Mesendoderm (in vitro differentiated cells): ENCODE results near the gene ZFP1.
"Not testable (repeated sequence)": the region's sequence is repeated elsewhere in the genome, so short reads cannot be mapped to it uniquely, and the experiment has no call there.

Experiments
- DNase-seq: peaks from one replicate; pipeline ENCODE4 v3.0.0; 2013
- H2AK5ac ChIP-seq: 2 replicates; pipeline ENCODE4 v1.6.1; 2013; ENCODE audit warnings: low read length, inconsistent platforms
- H2BK120ac ChIP-seq: 2 replicates; pipeline ENCODE4 v1.6.1; 2013; ENCODE audit warnings: low read depth, mild to moderate bottlenecking, low read length, moderate library complexity, mixed read lengths
- H2BK15ac ChIP-seq: replicated peaks from 2 replicates; pipeline ENCODE4 v1.6.1; 2013; ENCODE audit warnings: low read depth, mild to moderate bottlenecking, moderate library complexity
- H2BK5ac ChIP-seq: 2 replicates; pipeline ENCODE4 v1.6.1; 2013; ENCODE audit warnings: low read length, inconsistent platforms
- H3K18ac ChIP-seq: 2 replicates; pipeline ENCODE4 v1.6.1; 2013; ENCODE audit warnings: mild to moderate bottlenecking, low read length, mixed read lengths
- H3K23ac ChIP-seq: one replicate; pipeline ENCODE4 v1.6.1; 2013; ENCODE audit warnings: low read length
- H3K27ac ChIP-seq: 2 replicates; pipeline ENCODE4 v1.5.1; 2013; ENCODE audit warnings: low read depth, mild to moderate bottlenecking, inconsistent platforms, low read length, moderate library complexity
- H3K27me3 ChIP-seq: 2 replicates; pipeline ENCODE4 v1.6.1; 2013; ENCODE audit warnings: low read length, control low read depth, mild to moderate bottlenecking, inconsistent platforms; ENCODE audit not compliant: insufficient read depth, poor library complexity
- H3K36me3 ChIP-seq: 2 replicates; pipeline ENCODE4 v1.6.1; 2013; ENCODE audit warnings: low read length, inconsistent platforms; ENCODE audit not compliant: control insufficient read depth, insufficient read depth
- H3K4ac ChIP-seq: one replicate; pipeline ENCODE4 v1.6.1; 2013; ENCODE audit warnings: low read depth, mild to moderate bottlenecking, low read length, moderate library complexity
- H3K4me1 ChIP-seq: 2 replicates; pipeline ENCODE4 v1.6.1; 2013; ENCODE audit warnings: low read depth, low read length, inconsistent platforms; ENCODE audit not compliant: control insufficient read depth
- H3K4me2 ChIP-seq: 2 replicates; pipeline ENCODE4 v1.6.1; 2013; ENCODE audit warnings: low read length
- H3K4me3 ChIP-seq: 2 replicates; pipeline ENCODE4 v1.5.1; 2013; ENCODE audit warnings: mild to moderate bottlenecking, low read length
- H3K56ac ChIP-seq: one replicate; pipeline ENCODE4 v1.6.1; 2013; ENCODE audit warnings: low read length
- H3K79me1 ChIP-seq: 2 replicates; pipeline ENCODE4 v1.6.1; 2013; ENCODE audit warnings: low read length, inconsistent platforms
- H3K79me2 ChIP-seq: 2 replicates; pipeline ENCODE4 v1.6.1; 2013; ENCODE audit warnings: mild to moderate bottlenecking, low read length; ENCODE audit not compliant: control insufficient read depth, insufficient read depth
- H3K9ac ChIP-seq: 2 replicates; pipeline ENCODE4 v1.6.1; 2013; ENCODE audit warnings: low read length, inconsistent platforms
- H4K5ac ChIP-seq: one replicate; pipeline ENCODE4 v1.6.1; 2013; ENCODE audit warnings: low read length
- H4K8ac ChIP-seq: one replicate; pipeline ENCODE4 v1.6.1; 2013; ENCODE audit warnings: low read depth, mild to moderate bottlenecking, control low read depth, low read length, moderate library complexity
- WGBS: extraction: QIAGEN DNeasy Blood & Tissue Kit; methylation state at CpG from one replicate; pipeline ENCODE4 v1.1.7; 2013; ENCODE audit warnings: low lambda C conversion rate, missing lambda C conversion rate; ENCODE audit not compliant: insufficient coverage; ENCODE audit errors: extremely low coverage; 5-methylcytosine and 5-hydroxymethylcytosine counted together

Gene ZFP1

DNA sequence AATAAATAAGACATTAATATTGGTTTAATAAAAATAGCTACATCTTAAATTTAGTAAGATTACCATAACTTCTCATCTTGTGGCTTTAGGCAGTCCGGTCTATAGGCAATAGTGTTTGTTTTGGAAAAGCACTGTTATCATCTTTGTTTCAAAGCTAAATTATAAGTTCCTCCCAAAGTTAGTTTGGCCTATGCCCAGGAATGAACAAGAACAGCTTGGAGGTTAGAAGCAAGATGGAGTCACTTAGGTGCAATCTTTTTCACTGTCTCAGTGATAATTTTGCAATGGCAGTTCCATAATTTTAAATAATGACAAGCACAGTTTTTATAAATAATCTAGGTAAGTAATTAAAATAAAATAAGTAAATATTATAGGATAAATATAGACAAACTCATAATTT is 25.7 kb upstream of the ZFP1 start:
- H3K4ac ChIP-seq = no peak overlapping the region
- H3K18ac ChIP-seq = no peak overlapping the region
- H2AK5ac ChIP-seq = no peak overlapping the region
- no peaks in the 10 kb centered on the region for H3K36me3 ChIP-seq
- no peak overlapping the region for H3K27ac ChIP-seq
- no peaks in the 10 kb centered on the region for H3K79me1 ChIP-seq
- no peak overlapping the region for H4K8ac ChIP-seq
- H3K4me3 ChIP-seq = no peak overlapping the region
- H3K4me1 ChIP-seq = peaks cover 5% of the 10 kb centered on the region
- no peak overlapping the region for H3K23ac ChIP-seq
- no peak overlapping the region for H4K5ac ChIP-seq
- no peak overlapping the region for H3K4me2 ChIP-seq
- H3K27me3 ChIP-seq = no peaks in the 10 kb centered on the region
- no peaks in the 10 kb centered on the region for H3K79me2 ChIP-seq
- no peak overlapping the region for H3K9ac ChIP-seq
- H3K56ac ChIP-seq = no peak overlapping the region
- no peak for DNase-seq
- H2BK15ac ChIP-seq = no peak overlapping the region
- no CpG with 5 or more reads among the region's 1 CpG for WGBS
- no peak overlapping the region for H2BK5ac ChIP-seq
- no peak overlapping the region for H2BK120ac ChIP-seq

DNA sequence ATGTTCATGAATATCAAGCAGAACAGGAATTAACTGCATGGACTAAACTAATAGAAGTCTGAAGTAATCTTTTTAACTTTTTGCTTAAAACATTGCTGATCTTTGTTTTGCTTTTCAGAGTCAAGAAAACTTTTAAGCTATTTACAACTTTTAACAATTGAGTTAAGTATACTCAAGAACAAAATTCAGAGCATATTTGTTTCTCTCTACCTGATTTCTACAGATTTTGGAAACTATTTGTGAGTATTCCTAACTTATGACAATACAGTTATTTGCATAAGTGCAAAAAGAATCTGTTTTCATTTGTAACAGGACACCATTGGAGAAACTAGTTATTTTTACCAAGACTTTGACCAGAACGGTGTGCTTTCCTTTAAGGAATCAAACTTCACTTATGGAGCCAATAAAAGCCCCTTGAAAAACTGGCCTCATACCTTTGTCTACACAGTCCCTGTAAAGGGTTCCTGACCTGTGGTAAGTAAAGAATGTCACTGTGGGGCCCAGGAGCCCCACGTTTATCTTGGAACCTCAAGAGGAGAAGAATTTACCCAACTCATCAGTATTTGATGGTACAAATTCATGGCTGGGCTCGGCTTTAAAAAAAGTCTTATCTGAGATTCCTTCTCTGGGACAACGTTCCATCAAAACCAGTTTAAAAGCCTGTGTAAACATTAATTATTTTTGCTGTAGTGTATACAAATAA is 20.5 kb upstream of the ZFP1 start:
- Histone ChIP-seq H3K9ac (no peak overlapping the region), H4K8ac (no peak overlapping the region), H4K5ac (no peak overlapping the region), H3K79me1 (no peaks in the 10 kb centered on the region), H3K18ac (no peak overlapping the region), H3K4me1 (peaks cover 2% of the 10 kb centered on the region), H3K4me3 (no peak overlapping the region), H3K23ac (no peak overlapping the region), H3K79me2 (no peaks in the 10 kb centered on the region), H3K36me3 (no peaks in the 10 kb centered on the region), H3K27me3 (no peaks in the 10 kb centered on the region), H2BK5ac (no peak overlapping the region), H3K27ac (no peak overlapping the region), H3K56ac (no peak overlapping the region), H2AK5ac (no peak overlapping the region), H2BK15ac (no peak overlapping the region), H2BK120ac (no peak overlapping the region), H3K4ac (no peak overlapping the region), H3K4me2 (no peak overlapping the region)
- no peak for DNase-seq
- no CpG with 5 or more reads among the region's 4 CpGs for WGBS

DNA sequence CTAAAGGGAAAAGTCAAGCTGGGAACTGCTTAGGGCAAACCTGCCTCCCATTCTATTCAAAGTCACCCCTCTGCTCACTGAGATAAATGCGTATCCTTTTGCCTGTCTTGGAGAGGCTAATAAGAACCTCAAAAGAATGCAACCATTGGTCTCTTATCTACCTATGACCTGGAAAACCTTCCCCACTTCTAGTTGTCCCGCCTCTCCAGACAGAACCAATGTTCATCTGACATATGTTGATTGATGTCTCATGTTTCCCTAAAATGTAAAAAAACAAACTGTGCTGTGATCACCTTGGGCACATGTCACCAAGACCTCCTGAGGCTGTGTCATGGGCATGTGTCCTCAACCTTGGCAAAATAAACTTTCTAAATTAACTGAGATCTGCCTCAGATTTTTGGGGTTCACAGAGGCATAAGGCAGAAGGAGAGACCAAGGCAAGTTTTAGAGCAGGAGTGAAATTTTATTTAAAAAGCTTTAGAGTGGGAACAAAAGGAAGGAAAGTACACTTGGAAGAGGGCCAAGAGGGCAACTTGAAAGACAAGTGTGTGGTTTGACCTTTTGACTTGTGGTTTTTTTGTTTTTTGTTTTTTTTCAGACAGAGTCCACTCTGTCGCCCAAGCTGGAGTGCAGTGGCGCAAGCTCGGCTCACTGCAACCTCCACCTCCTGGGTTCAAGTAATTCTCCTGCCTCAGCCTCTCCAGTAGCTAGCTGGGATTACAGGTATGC is 18.7 kb upstream of the ZFP1 start:
- not testable (repeated sequence) for H3K27ac ChIP-seq

DNA sequence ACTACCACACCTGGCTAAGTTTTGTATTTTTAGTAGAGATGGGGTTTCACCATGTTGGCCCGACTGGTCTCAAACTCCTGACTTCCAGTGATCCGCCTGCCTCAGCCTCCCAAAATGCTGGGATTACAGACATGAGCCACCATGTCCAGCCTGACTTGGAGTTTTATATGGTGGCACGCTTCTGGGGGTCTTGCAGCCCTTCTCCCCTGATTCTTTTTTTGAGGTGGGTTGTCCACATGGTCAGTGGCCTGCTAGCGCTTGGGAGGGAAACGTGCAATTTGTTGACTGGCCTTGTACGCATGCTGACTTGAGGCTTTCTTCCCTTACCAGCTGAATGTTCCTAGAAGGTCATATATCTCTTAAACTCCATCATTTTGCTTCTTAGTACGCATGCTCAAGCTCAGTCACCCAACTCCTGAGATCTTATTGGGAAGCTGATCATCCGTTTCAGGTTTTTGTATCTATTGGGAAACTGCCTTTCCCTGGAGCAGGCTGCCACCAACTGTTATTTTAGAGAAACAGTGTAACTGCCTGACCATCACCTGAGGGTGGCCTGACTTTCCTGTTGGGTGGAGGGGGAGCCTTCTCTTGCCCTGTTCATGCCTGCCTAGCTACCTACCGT is 18.1 kb upstream of the ZFP1 start:
- Histone ChIP-seq H3K79me2 (no peaks in the 10 kb centered on the region), H3K27ac (no peak overlapping the region), H4K8ac (no peak overlapping the region), H2BK5ac (peak overlapping the region; percentile 88), H2BK120ac (no peak overlapping the region), H3K4me1 (peaks cover 2% of the 10 kb centered on the region), H2BK15ac (no peak overlapping the region), H3K56ac (peak overlapping the region; percentile 70), H2AK5ac (no peak overlapping the region), H3K36me3 (no peaks in the 10 kb centered on the region), H3K4ac (no peak overlapping the region), H3K23ac (no peak overlapping the region), H3K27me3 (no peaks in the 10 kb centered on the region), H3K4me3 (no peak overlapping the region), H3K18ac (no peak overlapping the region), H3K9ac (no peak overlapping the region), H3K4me2 (no peak overlapping the region), H3K79me1 (no peaks in the 10 kb centered on the region), H4K5ac (peak overlapping the region; percentile 87)
- WGBS = no CpG with 5 or more reads among the region's 9 CpGs
- peak; percentile 77 for DNase-seq

More for the DNA sequence above, 18.7 kb upstream of the ZFP1 start:
- peak; percentile 72 for DNase-seq
- not testable (repeated sequence) for H3K79me2 ChIP-seq, H3K4me3 ChIP-seq, H3K36me3 ChIP-seq, H4K8ac ChIP-seq, H2BK15ac ChIP-seq, H4K5ac ChIP-seq, H3K23ac ChIP-seq, H3K4me1 ChIP-seq, H2BK5ac ChIP-seq, H3K79me1 ChIP-seq, H2BK120ac ChIP-seq, H2AK5ac ChIP-seq, H3K9ac ChIP-seq, H3K27me3 ChIP-seq, H3K4ac ChIP-seq, H3K18ac ChIP-seq, H3K4me2 ChIP-seq
- peak overlapping the region; percentile 42 for H3K56ac ChIP-seq
- WGBS = no CpG with 5 or more reads among the region's 5 CpGs

DNA sequence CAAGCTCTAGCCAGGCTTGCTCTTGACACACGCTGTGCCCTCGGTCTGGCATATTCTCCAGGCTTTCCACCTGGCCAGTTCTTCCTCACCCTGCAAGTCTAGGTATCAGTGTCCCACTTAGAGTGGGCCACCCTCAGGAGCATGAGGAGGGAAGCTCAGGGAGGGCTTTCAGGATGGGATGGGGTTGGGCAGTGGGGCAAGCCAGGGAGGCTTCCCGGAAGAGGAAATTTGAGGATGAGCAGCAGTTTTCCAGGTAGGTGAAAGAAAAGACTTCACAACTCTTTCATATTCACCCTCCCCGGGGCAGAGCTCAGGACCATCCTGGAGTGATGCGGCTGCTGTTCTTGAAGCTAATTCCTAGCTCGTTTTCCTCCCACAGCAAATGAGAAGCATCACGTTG is 17.2 kb upstream of the ZFP1 start:
- Histone ChIP-seq H3K27ac (no peak overlapping the region), H2BK120ac (no peak overlapping the region), H3K27me3 (no peaks in the 10 kb centered on the region), H4K5ac (no peak overlapping the region), H2AK5ac (no peak overlapping the region), H3K4ac (no peak overlapping the region), H2BK5ac (no peak overlapping the region), H3K4me2 (no peak overlapping the region), H3K79me1 (no peaks in the 10 kb centered on the region), H3K4me3 (no peak overlapping the region), H3K4me1 (peaks cover 2% of the 10 kb centered on the region), H3K79me2 (no peaks in the 10 kb centered on the region), H3K18ac (no peak overlapping the region), H3K9ac (no peak overlapping the region), H3K23ac (no peak overlapping the region), H2BK15ac (no peak overlapping the region), H3K56ac (no peak overlapping the region), H4K8ac (no peak overlapping the region), H3K36me3 (no peaks in the 10 kb centered on the region)
- no peak for DNase-seq
- WGBS = no CpG with 5 or more reads among the region's 7 CpGs
